Activated CD4-positive, CD25-positive, alpha-beta regulatory T cell treated with anti-CD3 and anti-CD28 coated beads, Interleukin-2, amount 50 U/mL, for 16 hours (primary cell): ENCODE results near the gene IL1A.

Source experiments
- DNase-seq: peaks from one replicate; pipeline ENCODE4 v3.0.0-alpha.2; 2020; ENCODE audit warnings: low read depth, low spot score

The IL1A gene

DNA sequence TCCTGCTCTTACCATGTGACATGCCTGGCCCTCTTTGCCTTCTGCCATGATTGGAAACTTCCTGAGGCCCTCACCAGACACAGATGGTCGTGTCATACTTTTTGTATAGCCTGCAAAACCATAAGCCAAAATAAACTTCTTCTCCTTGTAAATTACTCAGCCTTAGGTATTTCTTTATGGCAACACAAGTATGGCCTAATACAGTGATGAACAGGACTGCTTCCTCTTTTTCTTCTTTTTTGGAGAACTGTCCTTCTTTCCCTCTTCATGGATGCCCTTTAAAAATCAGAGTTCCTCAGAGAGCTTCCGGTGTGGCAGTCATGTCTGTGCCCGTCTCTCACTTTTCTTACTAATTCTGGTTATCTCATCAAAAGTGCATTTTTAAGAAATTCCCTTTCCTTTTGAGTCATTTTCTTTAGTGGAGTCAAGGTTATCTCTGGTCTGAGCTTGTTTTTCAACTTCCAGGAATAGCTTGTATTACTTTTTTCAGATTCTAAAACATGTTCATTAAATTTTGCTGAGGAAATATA is 9.2 kb upstream of the IL1A start:
- no peak for DNase-seq

DNA sequence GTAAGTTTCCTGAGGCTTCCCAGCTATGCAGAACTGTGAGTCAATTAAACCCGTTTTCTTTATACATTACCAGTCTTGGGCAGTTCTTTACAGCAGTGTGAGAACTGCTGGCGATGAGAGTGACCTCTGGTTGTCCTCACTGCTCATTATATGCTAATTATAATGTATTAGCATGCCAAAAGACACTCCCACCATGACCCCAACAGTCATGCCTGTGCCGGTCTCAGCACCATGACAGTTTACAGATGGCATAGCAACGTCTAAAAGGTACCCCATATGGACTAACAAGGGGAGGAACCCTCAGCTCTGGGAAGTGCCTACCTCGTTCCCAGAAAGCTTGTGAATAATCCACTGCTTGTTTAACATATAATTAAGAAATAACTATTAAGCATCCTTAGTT is 8.1 kb upstream of the IL1A start:
- DNase-seq = no peak

DNA sequence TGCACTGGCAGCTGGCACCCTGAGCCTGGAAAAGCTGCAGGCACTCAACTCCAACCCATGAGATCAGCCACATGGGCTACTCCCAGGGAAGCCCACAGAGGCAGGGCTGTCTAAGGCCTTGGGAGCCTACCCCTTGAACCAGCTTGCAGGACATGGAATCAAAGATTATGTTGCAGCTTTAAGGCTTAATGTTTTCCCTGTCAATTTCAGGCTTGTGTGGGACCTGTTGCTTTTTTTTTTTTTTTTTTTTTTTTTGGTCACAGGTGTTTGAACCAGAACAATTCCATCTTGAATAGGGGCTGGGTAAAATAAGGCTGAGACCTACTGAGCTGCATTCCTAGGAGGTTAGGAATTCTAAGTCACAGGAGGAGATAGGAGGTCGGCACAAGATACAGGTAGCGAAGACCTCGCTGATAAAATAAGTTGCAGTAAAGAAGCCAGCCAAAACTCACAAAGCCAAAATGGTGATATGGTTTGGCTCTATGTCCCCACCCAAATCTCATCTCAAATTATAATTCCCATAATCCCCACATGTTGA is 7.5 kb upstream of the IL1A start:
- DNase-seq = no peak

DNA sequence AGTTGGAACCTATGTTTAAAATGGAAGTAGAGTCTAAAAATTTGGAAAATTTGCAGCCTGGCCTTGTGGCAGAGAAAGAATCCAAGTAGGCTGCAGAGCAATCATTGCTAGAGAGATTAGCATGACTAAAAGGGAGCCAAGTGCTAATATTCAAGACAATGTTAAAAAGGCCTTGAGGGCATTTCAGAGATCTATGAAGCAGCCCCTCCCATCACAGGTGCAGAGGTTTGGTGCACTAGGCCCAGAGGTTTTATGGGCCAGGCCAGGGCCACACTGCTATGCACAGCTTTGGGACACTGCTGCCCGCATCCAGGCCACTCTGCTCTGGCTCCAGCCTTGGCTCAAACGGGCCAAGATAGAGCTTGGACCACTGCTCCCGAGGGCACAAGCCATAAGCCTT is 6.7 kb upstream of the IL1A start:
- no peak for DNase-seq

DNA sequence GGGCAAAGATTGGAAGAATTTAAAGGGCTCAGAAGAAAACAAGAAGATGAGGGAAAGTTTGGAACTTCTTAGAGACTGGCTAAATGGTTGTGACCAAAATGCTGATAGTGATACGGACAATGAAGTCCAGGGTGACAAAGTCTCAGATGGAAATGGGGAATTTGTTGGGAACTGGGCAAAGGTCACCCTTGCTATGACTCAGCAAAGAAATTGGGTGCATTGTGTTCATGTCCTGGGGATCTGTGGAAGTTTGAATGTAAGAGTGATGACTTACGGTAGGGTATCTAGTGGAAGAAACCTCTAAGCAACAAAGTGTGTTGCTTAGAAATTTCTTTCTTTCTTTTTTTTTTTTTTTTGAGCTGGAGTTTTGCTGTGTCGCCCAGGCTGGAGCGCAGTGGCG is 6.0 kb upstream of the IL1A start:
- no peak for DNase-seq

DNA sequence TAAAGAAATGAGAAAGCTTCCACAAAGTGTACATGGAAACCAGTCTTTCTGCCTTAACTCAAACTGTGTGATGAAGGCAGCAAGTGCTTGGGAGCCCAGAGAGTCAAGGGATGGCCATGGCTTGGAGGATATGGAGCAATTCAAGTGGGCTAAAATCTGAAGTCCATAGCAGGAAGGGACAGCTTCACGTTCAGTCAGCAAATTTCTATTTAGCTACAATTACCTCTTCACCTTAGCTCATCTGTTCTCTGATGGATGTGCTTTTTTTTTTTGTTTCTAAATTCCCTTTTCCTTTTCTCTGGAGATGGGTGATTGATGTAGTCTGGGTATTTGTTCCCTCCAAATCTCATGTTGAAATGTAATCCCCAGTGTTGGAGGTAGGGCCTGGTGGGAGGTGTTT is 4.9 kb upstream of the IL1A start:
- no peak for DNase-seq

DNA sequence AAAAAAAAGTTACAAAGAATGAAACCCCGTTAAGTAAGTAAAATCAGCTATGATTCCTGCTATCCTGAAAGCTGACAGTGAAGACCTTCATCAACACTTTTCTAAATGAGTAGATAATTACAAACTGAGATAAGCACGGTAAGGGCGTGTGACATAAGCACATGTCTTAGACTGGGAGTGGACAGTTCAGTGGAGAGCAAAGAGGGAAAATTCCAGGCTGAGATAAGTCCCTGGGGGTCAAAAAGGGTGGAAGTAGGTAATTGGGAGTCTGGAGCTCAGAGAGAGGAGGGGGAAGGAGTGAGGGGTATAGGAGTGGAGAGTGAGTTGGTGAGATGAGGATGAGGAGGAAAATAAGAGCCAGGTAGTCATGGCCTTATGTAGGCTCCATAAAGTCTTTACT is 4.4 kb upstream of the IL1A start:
- DNase-seq = no peak

DNA sequence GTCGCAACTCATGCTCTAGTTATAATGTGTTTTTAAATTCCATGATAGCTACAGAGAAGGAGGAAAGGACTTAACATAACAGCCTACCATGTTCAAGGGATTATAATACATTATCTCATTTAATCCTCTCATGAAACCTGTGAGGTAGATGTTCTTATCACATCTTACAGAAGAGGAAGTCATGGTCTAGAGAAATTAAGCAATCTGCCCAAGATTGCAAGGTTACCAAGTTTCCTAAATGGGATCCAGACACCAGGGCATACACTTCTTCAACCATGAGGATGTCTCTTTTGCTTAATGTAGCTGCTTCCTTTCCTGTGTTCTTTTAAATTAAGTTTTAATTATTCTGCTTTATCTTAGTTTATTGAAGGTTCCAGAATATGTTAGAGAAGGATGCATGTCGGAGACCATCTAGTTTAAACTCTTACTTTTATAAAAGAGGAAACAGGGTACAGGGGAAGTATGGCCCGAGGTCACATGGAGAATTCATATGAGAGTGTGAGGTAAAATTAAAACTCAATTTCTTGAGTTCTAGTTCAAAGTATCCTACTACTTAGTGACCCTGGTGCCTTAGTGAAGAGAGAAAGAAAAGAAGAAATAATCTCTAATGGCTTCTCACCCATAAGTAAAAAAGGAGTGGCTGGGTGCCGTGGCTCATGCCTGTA is 3.6 kb upstream of the IL1A start:
- DNase-seq = no peak

DNA sequence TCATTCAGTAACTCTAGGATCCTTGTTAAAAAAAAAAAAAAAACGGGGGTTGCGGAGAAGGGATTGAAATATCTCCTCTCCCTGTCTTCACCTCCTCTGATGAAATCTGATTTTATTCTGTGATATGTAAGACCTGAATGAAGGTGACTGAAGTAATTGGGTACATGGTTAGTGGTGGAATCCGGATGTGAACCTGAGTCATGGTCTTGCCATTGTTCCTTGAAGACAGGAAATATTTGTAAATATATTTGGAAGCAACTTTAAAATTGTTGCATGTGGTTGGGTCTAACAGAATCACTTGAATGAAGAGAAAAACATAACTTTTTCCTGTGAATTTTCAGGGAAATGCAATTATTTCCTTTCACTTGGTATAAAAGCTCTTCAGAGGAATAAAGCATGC is 3.0 kb upstream of the IL1A start:
- DNase-seq = no peak

DNA sequence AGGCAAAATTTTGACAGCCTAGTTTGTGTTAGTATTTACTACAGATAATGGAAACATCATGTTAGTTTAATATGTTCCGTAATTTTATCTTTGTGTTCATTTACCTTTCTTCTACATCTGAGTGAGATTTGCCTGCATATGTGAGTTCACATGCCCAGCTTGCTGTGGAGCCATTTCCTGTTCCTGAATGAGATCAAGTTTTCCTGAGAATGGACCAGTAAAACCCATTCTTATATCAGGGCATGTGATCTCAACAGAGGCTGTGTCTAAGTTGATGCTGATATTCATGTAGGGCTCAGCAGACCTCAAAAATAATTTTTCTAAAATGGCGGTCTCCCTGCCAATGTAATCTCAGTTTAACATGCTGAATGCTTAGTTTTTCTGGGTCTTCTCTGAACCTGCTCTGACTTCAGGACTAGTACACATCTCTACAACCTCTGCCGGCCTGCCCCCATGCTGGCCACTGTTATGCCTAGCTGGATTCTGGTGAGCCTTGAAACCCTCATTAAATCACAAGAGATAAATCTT is 1.0 kb downstream of the IL1A start:
- DNase-seq = no peak

DNA sequence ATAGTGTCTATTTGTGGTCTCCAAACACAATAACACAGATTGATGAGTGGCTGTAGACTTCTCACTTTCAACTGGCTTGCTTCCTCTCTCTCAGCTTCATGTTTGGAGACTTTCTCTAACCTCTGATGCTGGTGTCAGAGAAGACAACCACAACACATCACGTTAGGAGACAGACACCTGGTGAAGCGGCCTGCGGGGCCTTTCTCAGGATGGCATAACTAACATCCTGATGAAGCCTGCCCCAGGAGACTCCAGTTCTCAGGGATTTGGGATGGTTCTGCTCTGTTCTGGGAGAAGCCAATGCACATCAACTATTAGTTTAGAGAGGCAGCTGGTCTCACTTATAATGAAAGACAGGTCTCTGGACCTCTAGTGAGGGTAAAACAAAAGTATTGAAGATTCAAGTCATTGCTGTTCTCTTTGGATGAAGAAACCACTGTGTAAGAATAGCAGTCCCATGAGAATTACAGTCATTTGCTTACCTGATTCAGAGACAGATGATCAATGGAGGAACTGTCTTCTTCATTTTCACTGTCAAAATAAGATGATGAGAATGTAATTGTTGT is 2.0 kb downstream of the IL1A start:
- no peak for DNase-seq

DNA sequence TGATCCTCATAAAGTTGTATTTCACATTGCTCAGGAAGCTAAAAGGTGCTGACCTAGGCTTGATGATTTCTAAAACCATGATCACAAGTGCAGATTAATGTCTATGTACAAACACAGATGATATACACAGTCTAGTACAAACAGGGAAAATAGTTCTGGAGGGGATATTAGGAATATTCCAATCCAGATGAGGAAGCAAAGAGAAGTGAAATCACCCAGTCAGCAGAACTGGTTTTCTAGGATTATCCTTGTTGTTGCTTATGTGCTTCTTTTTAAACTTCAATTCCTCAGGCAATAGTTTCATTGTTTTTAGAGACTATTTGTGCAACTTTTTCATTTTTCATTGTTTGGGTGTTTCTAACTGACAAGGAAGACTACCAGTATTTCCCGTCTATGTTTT is 4.7 kb downstream of the IL1A start:
- no peak for DNase-seq

DNA sequence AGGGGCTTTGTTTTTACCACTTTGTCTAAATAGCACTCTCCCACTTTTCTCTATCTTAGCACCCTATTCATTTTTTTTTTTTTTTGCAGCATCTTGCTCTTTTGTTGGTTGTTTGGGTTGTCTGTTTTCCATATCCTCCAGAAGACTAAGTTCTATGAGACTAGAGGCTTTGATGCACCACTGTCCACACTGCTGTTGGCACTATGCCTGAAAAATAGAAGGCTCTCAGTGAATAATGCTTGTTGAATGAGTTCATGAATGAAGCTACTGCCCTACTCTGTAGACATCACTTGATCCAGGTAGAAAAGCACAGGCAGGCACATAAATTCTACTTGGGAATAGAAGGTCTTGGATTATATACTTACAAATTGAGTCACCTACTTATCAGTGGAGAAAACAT is 7.3 kb downstream of the IL1A start:
- no peak for DNase-seq

DNA sequence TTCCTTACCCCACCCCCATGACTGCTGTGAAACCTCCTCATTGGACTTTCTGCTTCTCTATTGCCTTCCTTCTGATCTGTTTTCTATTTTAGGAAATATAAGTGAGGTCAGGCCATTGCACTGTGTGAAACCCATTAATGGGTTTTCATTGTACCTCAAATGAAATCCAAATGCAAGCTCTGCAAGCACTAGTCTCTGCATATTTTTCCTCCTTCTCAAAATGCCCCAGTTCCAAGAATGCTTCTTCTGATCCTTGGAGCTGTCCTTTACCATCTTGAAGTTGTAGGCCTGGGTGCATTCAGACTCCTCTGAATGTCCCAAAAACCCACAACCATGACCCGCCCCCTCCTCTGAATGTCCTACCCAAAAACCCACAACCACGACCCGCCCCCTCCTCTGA is 8.2 kb downstream of the IL1A start:
- DNase-seq = no peak

DNA sequence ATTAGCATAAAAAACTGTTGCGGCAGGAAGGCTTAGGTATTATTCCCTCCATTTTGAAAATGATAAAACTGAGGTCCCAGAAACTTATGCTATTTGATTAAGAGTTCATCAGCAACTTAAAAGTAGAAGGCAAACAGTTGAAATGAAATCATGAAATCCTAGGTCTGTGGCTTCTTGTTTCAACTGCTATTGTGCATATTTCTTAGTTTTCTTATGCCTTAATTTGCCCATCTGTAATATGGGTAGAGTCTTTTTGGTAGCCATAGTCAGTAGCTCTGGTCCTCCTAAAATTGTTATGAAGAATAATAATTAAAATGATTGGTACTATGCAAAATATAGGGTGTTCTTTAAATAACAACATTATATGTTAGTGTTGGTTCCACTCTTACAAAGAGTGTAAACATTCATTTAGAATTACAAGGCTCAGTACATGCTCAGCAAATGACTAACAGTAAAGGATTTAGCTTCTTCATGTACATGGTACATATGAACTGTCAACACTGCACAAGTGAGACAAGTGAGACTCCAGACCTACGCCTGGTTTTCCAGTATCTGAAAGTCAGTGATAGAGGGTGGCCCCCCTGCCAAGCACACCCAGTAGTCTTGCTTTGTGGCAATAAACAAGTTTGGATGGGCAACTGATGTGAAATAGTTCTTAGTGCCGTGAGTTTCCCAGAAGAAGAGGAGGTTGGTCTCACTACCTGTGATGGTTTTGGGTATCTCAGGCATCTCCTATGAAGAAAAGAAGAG is 9.6 kb downstream of the IL1A start:
- no peak for DNase-seq

DNA sequence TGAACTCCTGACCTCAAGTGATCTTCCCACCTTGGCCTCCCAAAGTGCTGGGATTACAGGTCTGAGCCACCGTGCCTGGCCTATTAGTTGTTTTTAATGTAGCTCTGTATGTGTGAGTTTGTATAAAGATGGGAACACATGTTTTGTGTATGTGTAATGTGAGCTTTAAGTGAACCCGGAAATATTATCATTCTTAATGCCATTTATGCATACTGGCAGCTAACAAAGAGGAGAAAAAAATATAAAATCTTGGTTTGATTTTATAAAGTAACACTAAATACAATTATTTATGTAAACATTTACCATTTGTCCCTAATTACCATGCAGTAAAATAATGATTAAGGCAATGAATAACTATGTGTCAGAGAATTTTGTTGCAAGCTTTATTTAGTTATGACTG is 10.7 kb downstream of the IL1A start:
- DNase-seq = no peak

DNA sequence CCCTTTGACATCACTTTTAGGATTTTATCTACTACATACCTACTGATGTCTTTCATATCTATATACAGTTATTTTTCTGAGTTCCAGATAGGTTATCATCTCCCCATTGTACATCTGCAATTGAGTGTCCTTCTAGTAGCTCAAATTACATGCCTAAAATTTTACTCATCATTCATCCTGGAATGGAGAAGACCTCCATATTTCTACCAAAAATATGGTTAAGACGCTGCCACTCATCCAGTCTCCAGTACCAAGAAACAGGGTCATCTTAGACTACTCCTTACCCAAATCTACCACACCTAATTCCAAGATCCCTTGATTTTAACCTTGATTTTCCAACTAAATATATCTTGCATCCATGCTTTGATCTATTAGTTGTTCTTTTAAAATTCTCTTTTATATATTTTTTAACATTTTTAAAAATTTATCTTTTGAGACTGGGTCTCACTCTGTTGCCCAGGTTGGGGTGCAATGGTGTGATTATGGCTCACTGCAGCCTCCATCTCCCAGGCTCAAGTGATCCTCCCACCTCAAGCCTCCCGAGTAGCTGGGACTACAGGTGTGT is 11.3 kb downstream of the IL1A start:
- DNase-seq = no peak

DNA sequence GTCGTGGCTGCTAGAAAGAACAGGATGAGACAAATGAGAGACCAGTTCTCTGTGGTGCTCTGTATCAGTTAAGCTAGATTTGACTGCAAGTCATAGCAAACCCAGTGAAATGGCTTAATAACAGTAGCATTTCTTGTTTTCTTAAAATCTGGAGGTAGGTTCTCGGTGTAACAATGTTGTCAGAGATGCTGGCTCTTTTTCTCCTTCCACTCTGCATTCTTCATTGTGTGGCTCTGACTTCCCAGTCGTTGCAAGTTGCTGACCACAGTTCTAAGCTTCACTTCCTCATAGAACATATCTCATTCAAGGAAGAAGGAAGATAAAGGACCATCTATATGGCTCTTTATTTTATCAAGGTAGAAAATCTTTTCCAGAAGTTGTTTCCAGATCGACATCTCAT is 12.0 kb downstream of the IL1A start:
- DNase-seq = no peak

DNA sequence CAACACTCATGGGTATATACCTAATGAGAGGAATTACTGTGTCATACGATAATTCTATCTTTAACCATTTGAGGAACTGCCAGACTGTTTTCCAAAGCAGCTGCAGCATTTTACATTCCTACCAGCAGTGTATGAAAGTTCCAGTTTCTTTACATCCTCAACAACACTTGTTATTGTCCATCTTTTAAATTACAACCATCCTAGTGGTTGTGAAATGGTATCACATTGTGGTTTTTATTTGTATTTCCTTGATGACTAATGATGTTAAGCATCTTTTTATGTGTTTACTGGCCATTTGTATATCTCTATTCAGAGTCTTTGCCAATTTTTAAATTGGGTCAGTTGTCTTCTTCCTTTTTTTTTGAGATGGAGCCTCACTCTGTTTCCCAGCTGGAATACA is 15.9 kb downstream of the IL1A start:
- DNase-seq = no peak

DNA sequence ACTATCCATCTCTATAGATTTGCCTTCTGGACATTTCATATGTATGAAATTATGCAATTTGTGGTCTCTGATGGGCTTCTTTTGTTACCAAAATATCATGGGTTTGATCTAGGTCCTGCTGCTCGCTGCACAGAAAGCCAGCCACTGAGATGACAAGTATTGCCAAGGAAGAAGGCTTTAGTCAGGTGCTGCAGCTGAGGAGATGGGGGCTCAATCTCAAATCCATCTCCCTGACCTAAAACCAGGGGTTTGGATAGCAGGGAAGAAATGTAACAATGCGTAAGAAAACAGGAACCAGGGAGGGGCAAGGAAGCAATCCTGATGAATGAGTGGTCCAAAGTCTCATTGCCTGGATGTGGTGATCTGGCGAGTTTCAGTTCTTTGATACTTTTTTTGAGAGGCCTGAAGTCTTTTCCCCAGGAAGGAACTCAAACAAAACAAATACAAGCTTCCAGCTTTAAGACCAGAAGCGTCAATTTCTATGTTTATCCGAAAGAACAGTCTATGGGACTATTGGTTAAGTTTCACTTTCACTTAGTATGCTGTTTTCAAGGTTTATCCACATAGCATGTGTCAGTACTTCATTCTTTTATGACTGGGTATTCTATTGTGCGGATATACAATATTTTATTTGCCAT is 16.5 kb downstream of the IL1A start:
- no peak for DNase-seq

DNA sequence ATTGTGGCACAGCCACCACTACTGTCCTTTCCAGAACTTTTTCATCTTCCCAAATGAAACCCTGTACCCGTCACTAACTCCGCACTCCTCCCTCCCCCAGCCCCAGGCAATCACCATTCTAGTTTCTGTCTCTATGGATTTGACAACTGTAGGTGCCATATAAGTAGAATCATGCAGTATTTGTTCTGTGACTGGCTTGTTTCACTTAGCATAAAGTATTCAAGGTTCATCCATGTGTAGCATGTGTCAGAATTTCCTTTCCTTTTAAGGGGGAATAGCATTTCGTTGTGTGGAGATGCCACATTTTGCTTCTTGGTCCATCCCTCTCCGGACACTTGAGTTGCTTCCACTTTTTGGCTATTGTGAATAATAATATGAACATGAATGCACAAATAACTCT is 19.0 kb downstream of the IL1A start:
- DNase-seq = no peak
